B cell (primary cell): ENCODE results near the gene PCBP3. TPM values are rescaled to one million over a fixed set of nuclear protein-coding genes. Genes with fewer than 3 reads are reported as not detected.

Source experiments
- ATAC-seq: fragments of 200-7000 bp; cut with Tn5 transposase; one replicate; pipeline ENCODE4 v1.10.0; 2021; ENCODE audit warnings: low read depth, mild to moderate bottlenecking, moderate number of reproducible peaks, moderate library complexity
- CTCF ChIA-PET: fragments of 350-600 bp; sonication (Branson Sonifier 250); formaldehyde crosslinking; loops from one replicate; lab custom pipeline; 2021; ENCODE audit warnings: antibody characterized with exemption, inconsistent platforms; lab: Charles Lee
- POLR2A ChIA-PET: fragments of 350-600 bp; sonication (Branson Sonifier 250); formaldehyde crosslinking; loops from one replicate; lab custom pipeline; 2021; ENCODE audit warnings: antibody characterized with exemption; lab: Charles Lee
- DNase-seq: peaks from one replicate; pipeline ENCODE4 v3.0.0; 2013
- H2AFZ ChIP-seq: 2 replicates; pipeline ENCODE4 v1.6.1; 2012; ENCODE audit warnings: mild to moderate bottlenecking, low read depth, low read length; ENCODE audit not compliant: insufficient read depth, poor library complexity, severe bottlenecking
- H3K27ac ChIP-seq, 2 donors: 1 replicate in 1 of 2; 2 replicates in 1 of 2; pipeline ENCODE4 v1.5.1; 2012 to 2013; ENCODE audit warnings: low read length in 2 of 2, mild to moderate bottlenecking in 2 of 2, moderate library complexity in 1 of 2
- H3K27me3 ChIP-seq, 4 experiments: fragments of 200-600 bp in 1 of 4; sonication (generic) in 1 of 4; replicated peaks in 1 of 4; 1 replicate in 2 of 4; 2 replicates in 2 of 4; pipeline versions ENCODE4 v1.6.1 to v1.7.0; 2013 to 2016; ENCODE audit warnings: low read length in 3 of 4, mild to moderate bottlenecking in 2 of 4, mixed read lengths in 1 of 4, moderate library complexity in 1 of 4; ENCODE audit not compliant: insufficient read depth in 4 of 4, control insufficient read depth in 3 of 4; ENCODE audit errors: control extremely low read depth in 1 of 4
- H3K36me3 ChIP-seq, 2 experiments: replicated peaks in 1 of 2; 1 replicate in 1 of 2; 2 replicates in 1 of 2; pipeline versions ENCODE4 v1.6.1 to v1.7.1; 2013; ENCODE audit warnings: low read length in 1 of 2; ENCODE audit not compliant: insufficient read depth in 2 of 2, control insufficient read depth in 1 of 2; ENCODE audit errors: control extremely low read depth in 1 of 2, extremely low read depth in 1 of 2
- H3K4me1 ChIP-seq, 2 donors: fragments of 200-600 bp in 1 of 2; sonication (generic) in 1 of 2; 1 replicate in 1 of 2; 2 replicates in 1 of 2; pipeline versions ENCODE4 v1.5.1 to v1.6.1; 2013 to 2017; ENCODE audit warnings: low read length in 2 of 2; ENCODE audit not compliant: control insufficient read depth in 2 of 2, insufficient read depth in 2 of 2
- H3K4me2 ChIP-seq: replicated peaks from 2 replicates; pipeline ENCODE3; 2012; ENCODE audit warnings: mild to moderate bottlenecking, low read depth, low read length; ENCODE audit not compliant: poor library complexity, severe bottlenecking
- H3K4me3 ChIP-seq, 5 experiments: fragments of 200-600 bp in 1 of 5; sonication (generic) in 1 of 5; 1 replicate in 3 of 5; 2 replicates in 2 of 5; pipeline versions ENCODE4 v1.5.1 to v1.7.0; 2011 to 2016; ENCODE audit warnings: low read length in 4 of 5, mild to moderate bottlenecking in 4 of 5, low read depth in 2 of 5, control low read depth in 1 of 5, moderate library complexity in 1 of 5; ENCODE audit not compliant: insufficient read depth in 1 of 5; ENCODE audit errors: control extremely low read depth in 1 of 5, extremely low read depth in 1 of 5
- H3K79me2 ChIP-seq: fragments of 200-600 bp; sonication (generic); one replicate; pipeline ENCODE4 v1.6.0; 2016; ENCODE audit warnings: low read length; ENCODE audit not compliant: control insufficient read depth, insufficient read depth
- H3K9ac ChIP-seq: fragments of 200-600 bp; sonication (generic); 2 replicates; pipeline ENCODE4 v1.6.1; 2017; ENCODE audit warnings: mild to moderate bottlenecking, low read length, moderate library complexity
- H3K9me3 ChIP-seq, 3 donors: one replicate each; pipeline versions ENCODE4 v1.6.1 to v1.7.1; 2013; ENCODE audit warnings: low read length in 2 of 3; ENCODE audit not compliant: control insufficient read depth in 2 of 3, insufficient read depth in 1 of 3; ENCODE audit errors: control extremely low read depth in 1 of 3
- H4K20me1 ChIP-seq: 2 replicates; pipeline ENCODE4 v1.6.0; 2012; ENCODE audit warnings: mild to moderate bottlenecking, low read length; ENCODE audit not compliant: insufficient read depth, control insufficient read depth, poor library complexity, severe bottlenecking
- H3K27ac Mint-ChIP-seq: one replicate; pipeline ENCODE4 v1.8.0; 2021; ENCODE audit warnings: mixed read lengths
- H3K27me3 Mint-ChIP-seq: one replicate; pipeline ENCODE4 v1.8.0; 2021; ENCODE audit warnings: mixed read lengths
- H3K4me1 Mint-ChIP-seq: one replicate; pipeline ENCODE4 v1.8.0; 2021; ENCODE audit warnings: mixed read lengths
- H3K4me3 Mint-ChIP-seq: one replicate; pipeline ENCODE4 v1.8.0; 2021; ENCODE audit warnings: mixed read lengths
- H3K9me3 Mint-ChIP-seq: one replicate; pipeline ENCODE4 v1.8.0; 2022; ENCODE audit warnings: mixed read lengths; ENCODE audit not compliant: insufficient read depth
- CTCF ChIP-seq: fragments of 200-600 bp; IDR thresholded peaks from one replicate; pipeline ENCODE4 v1.8.0; 2022; ENCODE audit warnings: antibody characterized with exemption, mild to moderate bottlenecking
- EZH2 ChIP-seq: IDR thresholded peaks from 2 replicates; pipeline ENCODE4 v1.6.1; 2012; ENCODE audit warnings: borderline replicate concordance, low read depth, mild to moderate bottlenecking, moderate library complexity, low read length; ENCODE audit not compliant: insufficient read depth, poor library complexity, severe bottlenecking
- WGBS: methylation state at CpG from one replicate; pipeline ENCODE4 v1.1.5; 2013; ENCODE audit warnings: missing lambda C conversion rate; ENCODE audit not compliant: insufficient coverage; 5-methylcytosine and 5-hydroxymethylcytosine counted together
- intact Hi-C: fragments of 100-400 bp; cut with micrococcal nuclease; formaldehyde crosslinking; loops from one replicate; pipeline ENCODE4 v1.10.0; 2022
- polyA plus RNA-seq: library from polyadenylated mRNA; depleted of rRNA; stranded (reverse); fragments of >200 nt; gene quantifications from 2 replicates; pipeline ENCODE4 v1.2.3, GENCODE V29; 2012
- total RNA-seq, 2 donors: library from RNA; stranded (reverse); fragments of 120-200 nt in 1 of 2; gene quantifications; 1 replicate in 1 of 2; 2 replicates in 1 of 2; pipeline versions ENCODE4 v1.2.3 to v1.2.4, GENCODE V29; 2013 to 2022

PCBP3 gene
- total and polyA plus RNA-seq, 2 donors (not counting 1 experiment from before 2014, with no cell fraction given), result 0.45 to 2.7 TPM

- Mint-ChIP-seq H3K4me3 (peak overlapping the region; percentile 65), H3K27me3 (peaks cover 24% of the 10 kb centered on the region), H3K27ac (no peak overlapping the region), H3K4me1 (peaks cover 39% of the 10 kb centered on the region), H3K9me3 (no peaks in the 10 kb centered on the region)
- H3K9ac ChIP-seq, result no peak overlapping the region
- ATAC-seq (no peak), DNase-seq (peak; percentile 24)
- ChIA-PET POLR2A (no interaction called here), CTCF (no interaction called here)
- no peaks in the 10 kb centered on the region for H4K20me1 ChIP-seq
- peaks cover 35% of the 10 kb centered on the region in 2 donors for H3K4me1 ChIP-seq
- peak overlapping the region; percentile 46 for H2AFZ ChIP-seq
- TF ChIP-seq CTCF (no peak), EZH2 (no peak)
- no peaks in the 10 kb centered on the region for H3K36me3 ChIP-seq
- H3K9me3 ChIP-seq, result no peaks in the 10 kb centered on the region
- H3K79me2 ChIP-seq, result peaks cover under 1% of the 10 kb centered on the region
- intact Hi-C loops, result loop anchor here (5.0 kb wide), 1 partner anchor 50 kb away; no protein-coding TSS in a partner anchor
- peak overlapping the region; percentile 69 for H3K4me2 ChIP-seq
- peak overlapping the region in 2 of 5 experiments; percentile 17 to 27 for H3K4me3 ChIP-seq
- WGBS, result 30% methylated on average over 90 of the region's 91 CpGs
- H3K27ac ChIP-seq, result no peak overlapping the region
- peaks cover 2 to 28% (median 26%) of the 10 kb centered on the region in 4 experiments for H3K27me3 ChIP-seq
These were observed 1.3 kb upstream of the PCBP3 start for GRCh38 chr21:45642122-45642813.
